ENCODE data around the gene XIRP2.

DNA sequence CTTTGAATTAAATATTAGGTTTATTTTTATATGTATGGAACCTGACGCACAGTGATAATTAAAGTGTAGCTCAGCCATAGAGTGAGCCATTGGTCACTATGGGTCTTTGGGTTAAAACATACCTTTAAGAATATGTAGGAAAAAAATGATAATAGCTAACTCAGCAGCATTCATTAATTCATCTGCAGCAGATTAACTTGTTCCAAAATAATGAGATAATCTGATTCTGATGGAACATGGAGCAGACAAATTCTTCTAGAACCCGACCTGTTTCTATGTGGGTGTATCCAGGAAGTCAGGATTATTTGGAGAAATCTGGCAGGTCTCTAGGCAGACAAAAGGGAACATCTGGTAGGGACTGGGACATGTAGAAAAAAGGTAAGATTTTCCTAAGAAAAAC, at the start of gene XIRP2:
- TF ChIP-seq, protein P1, sequence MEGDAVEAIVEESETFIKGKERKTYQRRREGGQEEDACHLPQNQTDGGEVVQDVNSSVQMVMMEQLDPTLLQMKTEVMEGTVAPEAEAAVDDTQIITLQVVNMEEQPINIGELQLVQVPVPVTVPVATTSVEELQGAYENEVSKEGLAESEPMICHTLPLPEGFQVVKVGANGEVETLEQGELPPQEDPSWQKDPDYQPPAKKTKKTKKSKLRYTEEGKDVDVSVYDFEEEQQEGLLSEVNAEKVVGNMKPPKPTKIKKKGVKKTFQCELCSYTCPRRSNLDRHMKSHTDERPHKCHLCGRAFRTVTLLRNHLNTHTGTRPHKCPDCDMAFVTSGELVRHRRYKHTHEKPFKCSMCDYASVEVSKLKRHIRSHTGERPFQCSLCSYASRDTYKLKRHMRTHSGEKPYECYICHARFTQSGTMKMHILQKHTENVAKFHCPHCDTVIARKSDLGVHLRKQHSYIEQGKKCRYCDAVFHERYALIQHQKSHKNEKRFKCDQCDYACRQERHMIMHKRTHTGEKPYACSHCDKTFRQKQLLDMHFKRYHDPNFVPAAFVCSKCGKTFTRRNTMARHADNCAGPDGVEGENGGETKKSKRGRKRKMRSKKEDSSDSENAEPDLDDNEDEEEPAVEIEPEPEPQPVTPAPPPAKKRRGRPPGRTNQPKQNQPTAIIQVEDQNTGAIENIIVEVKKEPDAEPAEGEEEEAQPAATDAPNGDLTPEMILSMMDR (IDR thresholded peaks at IDR 0.05; ENCODE audit: low read depth, low read length, missing input control), result no peak
- no peak for TF ChIP-seq YY1 (IDR thresholded peaks at IDR 0.05)
- TF ChIP-seq, protein P2, sequence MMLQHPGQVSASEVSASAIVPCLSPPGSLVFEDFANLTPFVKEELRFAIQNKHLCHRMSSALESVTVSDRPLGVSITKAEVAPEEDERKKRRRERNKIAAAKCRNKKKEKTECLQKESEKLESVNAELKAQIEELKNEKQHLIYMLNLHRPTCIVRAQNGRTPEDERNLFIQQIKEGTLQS (IDR thresholded peaks at IDR 0.05), result no peak
- no peak for TF ChIP-seq RAD21 (IDR thresholded peaks at IDR 0.05)
- TF ChIP-seq RXRA (IDR thresholded peaks at IDR 0.05), result no peak
- TF ChIP-seq EGR1 (IDR thresholded peaks at IDR 0.05; ENCODE audit: low read depth in 2 of 2), result no peak
- no peak for TF ChIP-seq GABPA (IDR thresholded peaks at IDR 0.05 in 1 of 2, conservative IDR thresholded peaks at IDR 0.05 in 1 of 2)
- no peak for TF ChIP-seq TAF1 (conservative IDR thresholded peaks at IDR 0.05)
- no peak for TF ChIP-seq SP1 (IDR thresholded peaks at IDR 0.05)
- TF ChIP-seq FOXA1 (IDR thresholded peaks at IDR 0.05), result no peak
- TF ChIP-seq, protein P3, sequence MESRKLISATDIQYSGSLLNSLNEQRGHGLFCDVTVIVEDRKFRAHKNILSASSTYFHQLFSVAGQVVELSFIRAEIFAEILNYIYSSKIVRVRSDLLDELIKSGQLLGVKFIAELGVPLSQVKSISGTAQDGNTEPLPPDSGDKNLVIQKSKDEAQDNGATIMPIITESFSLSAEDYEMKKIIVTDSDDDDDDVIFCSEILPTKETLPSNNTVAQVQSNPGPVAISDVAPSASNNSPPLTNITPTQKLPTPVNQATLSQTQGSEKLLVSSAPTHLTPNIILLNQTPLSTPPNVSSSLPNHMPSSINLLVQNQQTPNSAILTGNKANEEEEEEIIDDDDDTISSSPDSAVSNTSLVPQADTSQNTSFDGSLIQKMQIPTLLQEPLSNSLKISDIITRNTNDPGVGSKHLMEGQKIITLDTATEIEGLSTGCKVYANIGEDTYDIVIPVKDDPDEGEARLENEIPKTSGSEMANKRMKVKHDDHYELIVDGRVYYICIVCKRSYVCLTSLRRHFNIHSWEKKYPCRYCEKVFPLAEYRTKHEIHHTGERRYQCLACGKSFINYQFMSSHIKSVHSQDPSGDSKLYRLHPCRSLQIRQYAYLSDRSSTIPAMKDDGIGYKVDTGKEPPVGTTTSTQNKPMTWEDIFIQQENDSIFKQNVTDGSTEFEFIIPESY (IDR thresholded peaks at IDR 0.05), result no peak

Measured in liver (tissue), 3 donors.